GM21381 (cell line): ENCODE measurements around the gene HOMER1.
A peak's percentile ranks its signal among the peaks of the same experiment; 100 is the strongest.
"Not testable (repeated sequence)": the region's sequence is repeated elsewhere in the genome, so short reads cannot be mapped to it uniquely, and the experiment has no call there.

Experiments used
- ATAC-seq: cut with Tn5 transposase; IDR thresholded peaks from one replicate; pipeline ENCODE4 v1.9.1; 2021; ENCODE audit warnings: mild to moderate bottlenecking, moderate library complexity; ENCODE audit not compliant: unreplicated experiment

HOMER1 gene

GRCh38 chr5:79423296-79423695 lies 90.6 kb downstream of the HOMER1 start:
- ATAC-seq = no peak

- ATAC-seq = no peak
Measured at GRCh38 chr5:79420248-79420647, 93.7 kb downstream of the HOMER1 start.

GRCh38 chr5:79418276-79418675 lies 95.7 kb downstream of the HOMER1 start:
- ATAC-seq = no peak

GRCh38 chr5:79417495-79417894 lies 96.4 kb downstream of the HOMER1 start:
- ATAC-seq = no peak

- peak; percentile 82 for ATAC-seq
Measured at GRCh38 chr5:79416499-79416898, 97.4 kb downstream of the HOMER1 start.

GRCh38 chr5:79413112-79413511 lies 100.8 kb downstream of the HOMER1 start:
- ATAC-seq = no peak

- ATAC-seq = no peak
Measured at GRCh38 chr5:79408028-79408427, 105.9 kb downstream of the HOMER1 start.

GRCh38 chr5:79407591-79407990 lies 106.3 kb downstream of the HOMER1 start:
- no peak for ATAC-seq

- ATAC-seq = no peak
Measured at GRCh38 chr5:79401216-79401615, 112.7 kb downstream of the HOMER1 start.

GRCh38 chr5:79399046-79399445 lies 114.9 kb downstream of the HOMER1 start:
- ATAC-seq = no peak

- no peak for ATAC-seq
Measured at GRCh38 chr5:79397080-79397479, 116.9 kb downstream of the HOMER1 start.

GRCh38 chr5:79396265-79396664 lies 117.7 kb downstream of the HOMER1 start:
- no peak for ATAC-seq

GRCh38 chr5:79395296-79395695 lies 118.6 kb downstream of the HOMER1 start:
- no peak for ATAC-seq

- no peak for ATAC-seq
Measured at GRCh38 chr5:79392776-79393175, 121.2 kb downstream of the HOMER1 start.

- no peak for ATAC-seq
Measured at GRCh38 chr5:79386679-79387078, 127.3 kb downstream of the HOMER1 start.

GRCh38 chr5:79385126-79385525 lies 128.8 kb downstream of the HOMER1 start:
- not testable (repeated sequence) for ATAC-seq

- no peak for ATAC-seq
Measured at GRCh38 chr5:79378510-79379186, 135.3 kb downstream of the HOMER1 start.

- ATAC-seq = no peak
Measured at GRCh38 chr5:79357398-79357797, 156.5 kb downstream of the HOMER1 start.

GRCh38 chr5:79349881-79350280 lies 164.1 kb downstream of the HOMER1 start:
- no peak for ATAC-seq

GRCh38 chr5:79349047-79349446 lies 164.9 kb downstream of the HOMER1 start:
- ATAC-seq = no peak

GRCh38 chr5:79346420-79346824 lies 167.5 kb downstream of the HOMER1 start:
- ATAC-seq = no peak

- no peak for ATAC-seq
Measured at GRCh38 chr5:79333852-79334557, 179.9 kb downstream of the HOMER1 start.

- ATAC-seq = no peak
Measured at GRCh38 chr5:79330071-79330470, 183.9 kb downstream of the HOMER1 start.
